ENCODE measurements around the gene ZBTB25. TPM values are rescaled to one million over a fixed set of nuclear protein-coding genes. Genes with fewer than 3 reads are reported as not detected.

ZBTB25 gene
- polyA plus RNA-seq, 1 of the 3 experiments (the other 2 are of a cell fraction) = 4.5 TPM

DNA sequence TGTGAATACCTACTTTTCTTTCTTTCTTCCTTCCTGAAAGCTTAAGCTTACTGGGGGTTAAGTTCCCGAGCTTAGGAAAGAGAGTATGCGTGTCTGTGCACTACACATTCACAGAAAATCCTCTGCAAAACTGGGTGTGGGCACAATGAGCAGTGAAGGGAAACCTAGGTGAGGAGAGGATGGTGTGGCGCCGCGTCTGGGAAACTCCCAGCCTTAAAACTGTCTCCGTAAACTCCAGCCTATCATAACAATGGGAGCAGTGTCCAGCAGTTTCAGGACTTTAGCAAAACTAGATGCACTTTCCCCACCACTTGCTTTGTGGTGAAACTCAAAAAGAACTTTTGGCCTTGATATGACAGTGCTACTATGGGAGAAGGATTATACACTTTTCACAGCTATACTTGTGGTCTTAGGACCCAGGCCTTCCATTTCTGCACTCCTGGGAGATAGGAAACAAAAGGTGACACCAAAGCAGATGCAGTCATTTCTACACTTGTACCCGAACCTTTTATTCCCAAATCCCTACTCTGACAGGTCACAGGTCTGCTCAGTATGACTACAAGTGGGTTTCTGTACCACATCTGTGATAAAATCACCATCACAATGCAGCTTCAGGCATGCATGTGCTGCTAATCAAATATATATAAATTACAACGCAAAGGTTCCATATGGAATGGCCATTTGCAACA lies 27.9 kb downstream of the ZBTB25 start (continued):
- no peak for TF ChIP-seq ELF1 (IDR thresholded peaks at IDR 0.05)

DNA sequence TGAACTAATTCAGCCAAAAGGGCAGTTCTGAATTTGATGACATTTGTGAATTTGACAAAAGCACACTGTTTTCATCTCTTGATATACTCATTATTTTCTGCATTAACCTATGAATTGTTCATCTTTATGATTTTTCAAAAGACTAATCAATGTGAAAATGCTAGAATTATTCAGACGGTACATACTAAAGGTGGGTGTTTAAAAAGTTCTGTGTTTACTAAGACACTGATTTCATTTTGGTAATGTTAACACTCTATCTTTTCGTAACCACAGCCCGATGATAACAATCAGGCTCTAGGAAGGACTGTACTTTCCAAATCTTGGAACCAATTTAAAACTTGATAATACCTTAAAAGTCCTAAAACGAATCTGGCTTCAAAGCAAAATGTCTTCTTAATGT lies 28.9 kb downstream of the ZBTB25 start:
- Histone ChIP-seq H3K9me2 (no peaks in the 10 kb centered on the region), H3K79me2 (ENCODE audit: insufficient read depth) (no peaks in the 10 kb centered on the region), H3K27me3 (ENCODE audit: insufficient read depth) (no peaks in the 10 kb centered on the region), H3K36me3 (replicated peaks in 1 of 2; ENCODE audit: control insufficient read depth in 1 of 2, insufficient read depth in 2 of 2, low read length in 1 of 2) (no peaks in the 10 kb centered on the region), H3K4me1 (ENCODE audit: control insufficient read depth in 1 of 2, insufficient read depth in 2 of 2, low read depth in 1 of 2, low read length in 1 of 2) (peaks cover 2 to 4% of the 10 kb centered on the region in 2 experiments; a peak in 2 of 4 replicates), H3K4me3 (ENCODE audit: low read depth in 2 of 2, low read length in 1 of 2) (no peak overlapping the region), H3F3A (replicated peaks; ENCODE audit: insufficient read depth) (no peaks in the 10 kb centered on the region), H2AFZ (ENCODE audit: low read depth) (no peak overlapping the region), H3K27ac (ENCODE audit: low read depth in 2 of 2, low read length in 1 of 2) (no peak overlapping the region), H3K4me2 (no peak overlapping the region), H3K9ac (no peak overlapping the region), H3K9me3 (no peaks in the 10 kb centered on the region), H4K20me1 (ENCODE audit: insufficient read depth) (no peaks in the 10 kb centered on the region)
- ChIA-PET CTCF (interaction anchor here (0.9 to 7.3 kb wide), 6 partner anchors 8 to 132 kb away, joined by 3 to 74 read pairs (median 6); partner anchors contain the start of gene AKAP5), POLR2A (no interaction called here)
- no peak for DNase-seq
- TF ChIP-seq RAD21 (IDR thresholded peaks at IDR 0.05; ENCODE audit: low read length) = no peak
- WGBS (ENCODE audit: low lambda C conversion rate) = 92% methylated on average over 4 of the region's 4 CpGs

DNA sequence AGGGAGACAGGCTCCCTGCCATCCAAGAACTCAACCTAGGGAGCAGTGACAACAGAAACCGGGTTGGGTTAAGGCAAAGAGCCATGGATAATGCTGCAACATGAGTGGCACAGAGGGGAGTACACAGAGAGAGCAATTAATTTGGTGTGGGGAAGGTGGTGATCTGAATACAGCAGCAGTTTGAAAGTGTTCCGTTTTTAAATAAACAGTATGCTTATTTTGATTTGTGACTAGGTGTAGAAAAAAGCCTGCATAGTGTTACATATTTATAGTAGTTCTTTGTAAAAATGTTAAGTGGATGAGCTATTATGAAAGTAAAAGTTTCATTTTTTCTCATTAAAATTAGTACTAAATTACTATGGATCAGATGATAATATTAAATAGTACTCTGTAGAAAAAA lies 29.6 kb downstream of the ZBTB25 start:
- Histone ChIP-seq H2AFZ (ENCODE audit: low read depth) (no peak overlapping the region), H3K27me3 (ENCODE audit: insufficient read depth) (no peaks in the 10 kb centered on the region), H4K20me1 (ENCODE audit: insufficient read depth) (no peaks in the 10 kb centered on the region), H3K9me3 (no peaks in the 10 kb centered on the region), H3K79me2 (ENCODE audit: insufficient read depth) (no peaks in the 10 kb centered on the region), H3K4me3 (ENCODE audit: low read depth in 2 of 2, low read length in 1 of 2) (no peak overlapping the region), H3K9ac (no peak overlapping the region), H3K27ac (ENCODE audit: low read depth in 2 of 2, low read length in 1 of 2) (no peak overlapping the region), H3K4me1 (ENCODE audit: control insufficient read depth in 1 of 2, insufficient read depth in 2 of 2, low read depth in 1 of 2, low read length in 1 of 2) (peaks cover 2 to 4% of the 10 kb centered on the region in 2 experiments; a peak in 2 of 4 replicates), H3F3A (replicated peaks; ENCODE audit: insufficient read depth) (no peaks in the 10 kb centered on the region), H3K36me3 (replicated peaks in 1 of 2; ENCODE audit: control insufficient read depth in 1 of 2, insufficient read depth in 2 of 2, low read length in 1 of 2) (peaks cover 0 to under 1% of the 10 kb centered on the region in 2 experiments), H3K9me2 (no peaks in the 10 kb centered on the region), H3K4me2 (no peak overlapping the region)
- CTCF ChIA-PET = interaction anchor here (0.9 to 7.3 kb wide), 5 partner anchors 14 to 130 kb away, joined by 3 to 74 read pairs (median 3); no protein-coding TSS in a partner anchor
- WGBS (ENCODE audit: low lambda C conversion rate) = 94% methylated on average over 2 of the region's 2 CpGs
- TF ChIP-seq RXRA (IDR thresholded peaks at IDR 0.05; ENCODE audit: borderline replicate concordance, low read depth) (no peak), EP300 (IDR thresholded peaks at IDR 0.05; ENCODE audit: borderline replicate concordance in 1 of 2, low read depth in 1 of 2, low read length in 1 of 2) (no peak), RFX5 (IDR thresholded peaks at IDR 0.05; ENCODE audit: low read length) (no peak), RCOR1 (IDR thresholded peaks at IDR 0.05; ENCODE audit: low read length) (no peak), FOSL2 (IDR thresholded peaks at IDR 0.05; ENCODE audit: borderline replicate concordance, low read depth) (no peak), MXI1 (IDR thresholded peaks at IDR 0.05; ENCODE audit: low read depth, low read length) (no peak), FOXJ3 (CRISPR knock-in tag; IDR thresholded peaks at IDR 0.05) (no peak), GABPA (IDR thresholded peaks at IDR 0.05; ENCODE audit: low read depth) (no peak), YY1 (IDR thresholded peaks at IDR 0.05; ENCODE audit: low read depth) (no peak), NRF1 (IDR thresholded peaks at IDR 0.05; ENCODE audit: low read depth, low read length) (no peak), FOXM1 (IDR thresholded peaks at IDR 0.05; ENCODE audit: low read depth) (no peak), RAD21 (IDR thresholded peaks at IDR 0.05; ENCODE audit: low read length) (no peak), CHD2 (IDR thresholded peaks at IDR 0.05; ENCODE audit: low read length, partially characterized antibody) (no peak)
- TF ChIP-seq, protein P1, sequence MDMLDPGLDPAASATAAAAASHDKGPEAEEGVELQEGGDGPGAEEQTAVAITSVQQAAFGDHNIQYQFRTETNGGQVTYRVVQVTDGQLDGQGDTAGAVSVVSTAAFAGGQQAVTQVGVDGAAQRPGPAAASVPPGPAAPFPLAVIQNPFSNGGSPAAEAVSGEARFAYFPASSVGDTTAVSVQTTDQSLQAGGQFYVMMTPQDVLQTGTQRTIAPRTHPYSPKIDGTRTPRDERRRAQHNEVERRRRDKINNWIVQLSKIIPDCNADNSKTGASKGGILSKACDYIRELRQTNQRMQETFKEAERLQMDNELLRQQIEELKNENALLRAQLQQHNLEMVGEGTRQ (IDR thresholded peaks at IDR 0.05; ENCODE audit: borderline replicate concordance, low read depth, low read length) = no peak
- TF ChIP-seq, protein P2, sequence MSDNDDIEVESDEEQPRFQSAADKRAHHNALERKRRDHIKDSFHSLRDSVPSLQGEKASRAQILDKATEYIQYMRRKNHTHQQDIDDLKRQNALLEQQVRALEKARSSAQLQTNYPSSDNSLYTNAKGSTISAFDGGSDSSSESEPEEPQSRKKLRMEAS (IDR thresholded peaks at IDR 0.05; ENCODE audit: low read depth) = no peak
- TF ChIP-seq, protein P3, sequence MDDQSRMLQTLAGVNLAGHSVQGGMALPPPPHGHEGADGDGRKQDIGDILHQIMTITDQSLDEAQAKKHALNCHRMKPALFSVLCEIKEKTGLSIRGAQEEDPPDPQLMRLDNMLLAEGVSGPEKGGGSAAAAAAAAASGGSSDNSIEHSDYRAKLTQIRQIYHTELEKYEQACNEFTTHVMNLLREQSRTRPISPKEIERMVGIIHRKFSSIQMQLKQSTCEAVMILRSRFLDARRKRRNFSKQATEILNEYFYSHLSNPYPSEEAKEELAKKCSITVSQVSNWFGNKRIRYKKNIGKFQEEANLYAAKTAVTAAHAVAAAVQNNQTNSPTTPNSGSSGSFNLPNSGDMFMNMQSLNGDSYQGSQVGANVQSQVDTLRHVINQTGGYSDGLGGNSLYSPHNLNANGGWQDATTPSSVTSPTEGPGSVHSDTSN (IDR thresholded peaks at IDR 0.05) = no peak
- POLR2A ChIA-PET = no interaction called here
- no peak for DNase-seq

Data from SK-N-SH (cell line).